HepG2 (cell line): Measurements from ENCODE around the gene ZNF618. TPM values are rescaled to one million over a fixed set of nuclear protein-coding genes. Genes with fewer than 3 reads are reported as not detected.

ENCODE experiments used
- E2F1 ChIP-seq: sonication (generic); formaldehyde crosslinking; IDR thresholded peaks from 2 replicates; pipeline ENCODE4 v1.5.0; 2020; ENCODE audit warnings: missing genetic modification reagents
- ETV5 ChIP-seq: IDR thresholded peaks from 2 replicates; pipeline ENCODE4 v1.6.1; 2018; ENCODE audit warnings: missing biosample characterization, missing genetic modification reagents, inconsistent platforms, borderline replicate concordance
- FIP1L1 ChIP-seq: fragments of 200-400 bp; formaldehyde crosslinking; IDR thresholded peaks from 2 replicates; pipeline ENCODE4 v1.6.1; 2018; ENCODE audit warnings: low read depth, mild to moderate bottlenecking, low read length, moderate library complexity, borderline replicate concordance; ENCODE audit not compliant: insufficient read depth
- FOXK1 ChIP-seq: sonication (generic); formaldehyde crosslinking; IDR thresholded peaks from 2 replicates; pipeline ENCODE4 v1.4.0; 2020; ENCODE audit warnings: low read depth, missing genetic modification reagents, borderline replicate concordance
- HNRNPUL1 ChIP-seq: fragments of 200-400 bp; formaldehyde crosslinking; IDR thresholded peaks from 2 replicates; pipeline ENCODE4 v1.6.1; 2017; ENCODE audit warnings: low read depth, mild to moderate bottlenecking, low read length, moderate library complexity
- HOXA7 ChIP-seq: sonication (generic); formaldehyde crosslinking; IDR thresholded peaks from 2 replicates; pipeline ENCODE4 v1.8.1; 2022; ENCODE audit warnings: mild to moderate bottlenecking, missing genetic modification reagents, moderate library complexity
- POLR2AphosphoS5 ChIP-seq: IDR thresholded peaks from 2 replicates; pipeline ENCODE4 v1.6.1; 2012; ENCODE audit warnings: low read depth, low read length
- RBM39 ChIP-seq: fragments of 200-400 bp; formaldehyde crosslinking; IDR thresholded peaks from one replicate; pipeline ENCODE4 v1.6.1; 2018; ENCODE audit warnings: antibody characterized with exemption, mild to moderate bottlenecking, low read depth, low read length; ENCODE audit not compliant: poor library complexity, severe bottlenecking
- SALL1 ChIP-seq: sonication (generic); formaldehyde crosslinking; IDR thresholded peaks from 2 replicates; pipeline ENCODE4 v1.8.0; 2022; ENCODE audit warnings: mild to moderate bottlenecking, missing genetic modification reagents
- SMARCE1 ChIP-seq: fragments of 450-650 bp; IDR thresholded peaks from 2 replicates; pipeline ENCODE4 v1.6.1; 2017; ENCODE audit warnings: borderline replicate concordance
- SMYD3 ChIP-seq: sonication (generic); formaldehyde crosslinking; IDR thresholded peaks from 2 replicates; pipeline ENCODE4 v1.8.1; 2023; ENCODE audit warnings: mild to moderate bottlenecking, missing genetic modification reagents
- SP1 ChIP-seq, 2 experiments: fragments of 450-650 bp in 1 of 2; sonication (generic) in 1 of 2; formaldehyde crosslinking in 1 of 2; IDR thresholded peaks; 2 replicates each; pipeline versions ENCODE4 v1.4.0 to v1.6.1; 2016 to 2020; ENCODE audit warnings: missing genetic modification reagents in 1 of 2
- TCF7L2 ChIP-seq: IDR thresholded peaks from 2 replicates; pipeline ENCODE4 v1.6.1; 2011; ENCODE audit warnings: mild to moderate bottlenecking, low read depth, low read length, moderate library complexity
- WIZ ChIP-seq: sonication (generic); formaldehyde crosslinking; IDR thresholded peaks from 2 replicates; pipeline ENCODE4 v1.5.1; 2020; ENCODE audit warnings: mild to moderate bottlenecking, missing genetic modification reagents
- ZC3H4 ChIP-seq: sonication (generic); formaldehyde crosslinking; IDR thresholded peaks from 2 replicates; pipeline ENCODE4 v1.4.0; 2020; ENCODE audit warnings: missing genetic modification reagents, borderline replicate concordance
- ZNF10 ChIP-seq: sonication (generic); formaldehyde crosslinking; IDR thresholded peaks from 2 replicates; pipeline ENCODE4 v1.4.0; 2020; ENCODE audit warnings: mild to moderate bottlenecking, low read depth, missing genetic modification reagents, borderline replicate concordance
- ZNF136 ChIP-seq: sonication (generic); formaldehyde crosslinking; IDR thresholded peaks from 2 replicates; pipeline ENCODE4 v1.8.1; 2022; ENCODE audit warnings: low read depth, mild to moderate bottlenecking, moderate library complexity, missing genetic modification reagents
- ZNF280B ChIP-seq: sonication (generic); formaldehyde crosslinking; IDR thresholded peaks from 2 replicates; pipeline ENCODE4 v1.5.0; 2020; ENCODE audit warnings: missing genetic modification reagents, mild to moderate bottlenecking, borderline replicate concordance
- ZNF572 ChIP-seq: sonication (generic); formaldehyde crosslinking; IDR thresholded peaks from 2 replicates; pipeline ENCODE4 v1.5.1; 2020; ENCODE audit warnings: mild to moderate bottlenecking, missing genetic modification reagents
- ZNF672 ChIP-seq: sonication (generic); formaldehyde crosslinking; IDR thresholded peaks from 2 replicates; pipeline ENCODE4 v1.8.1; 2022; ENCODE audit warnings: missing genetic modification reagents
- ZNF792 ChIP-seq: IDR thresholded peaks from 2 replicates; pipeline ENCODE4 v1.6.1; 2016
- polyA plus RNA-seq, 8 experiments: library from polyadenylated mRNA; depleted of rRNA in 3 of 8; stranded (reverse) in 7 of 8; unstranded in 1 of 8; fragments of >200 nt; fragmentation: Illumina TruSeq in 4 of 8; extraction: Trizol in 4 of 8; gene quantifications; 2 replicates each; pipeline versions ENCODE4 v1.2.1 to v1.2.3, GENCODE V29; 2011 to 2016; ENCODE audit warnings: low read depth in 4 of 8, missing spikeins in 1 of 8, mixed read lengths in 1 of 8; ENCODE audit not compliant: insufficient read depth in 1 of 8
- total RNA-seq, 5 experiments: library from RNA; depleted of rRNA; stranded (reverse); fragments of >200 nt; fragmentation: Illumina TruSeq; extraction: Trizol; gene quantifications; 2 replicates each; pipeline ENCODE4 v1.2.3, GENCODE V29; 2016; ENCODE audit warnings: low read depth in 1 of 5
- TF ChIP-seq, protein P1 (sequence below): sonication (generic); formaldehyde crosslinking; IDR thresholded peaks from 2 replicates; pipeline ENCODE4 v1.8.1; 2023; ENCODE audit warnings: mild to moderate bottlenecking, moderate library complexity, missing genetic modification reagents
- TF ChIP-seq, protein P2 (sequence below): sonication (generic); formaldehyde crosslinking; IDR thresholded peaks from 2 replicates; pipeline ENCODE4 v1.4.0; 2020; ENCODE audit warnings: missing genetic modification reagents, borderline replicate concordance

ZNF618 gene
- total and polyA plus RNA-seq, 2 of the 13 experiments (the other 11 are each of a cell fraction or from before 2014, with no cell fraction given) = 0.07 TPM

DNA sequence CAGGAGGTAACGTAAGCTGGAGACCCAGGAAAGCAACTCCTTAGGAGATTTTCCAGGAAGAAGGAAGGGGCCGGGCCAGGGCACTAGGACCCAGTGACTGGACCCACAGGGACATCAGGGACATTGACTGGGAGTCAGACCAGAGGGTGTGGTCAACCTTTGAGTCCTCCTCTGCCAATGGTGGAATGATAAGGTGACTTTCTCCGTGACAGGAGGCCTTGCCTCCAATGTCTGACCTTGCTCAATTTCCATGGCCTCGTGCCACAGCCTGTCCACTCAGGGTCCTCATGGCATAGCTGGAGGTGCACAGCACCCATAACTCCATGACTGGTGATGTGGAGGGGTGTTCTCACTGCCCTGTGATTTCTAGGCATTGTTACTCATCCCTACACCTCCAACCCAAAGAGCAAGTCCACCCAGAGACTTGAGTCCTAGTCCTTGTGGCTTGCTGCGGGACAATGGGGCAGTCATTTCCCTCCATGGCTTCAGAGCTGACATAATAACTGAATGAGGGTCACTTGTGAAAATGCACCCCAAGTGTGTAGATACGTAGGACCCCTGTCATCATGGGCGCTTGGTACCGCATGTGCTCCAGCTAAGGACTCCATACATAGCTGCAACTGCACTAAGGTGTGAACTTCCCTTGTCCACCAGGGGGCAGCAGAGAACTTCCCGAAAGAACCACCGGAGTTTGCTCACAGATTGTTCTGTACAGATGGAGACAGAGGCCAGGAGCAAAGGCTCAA is 206.1 kb downstream of the ZNF618 start (continued):
- TF ChIP-seq, protein P1, sequence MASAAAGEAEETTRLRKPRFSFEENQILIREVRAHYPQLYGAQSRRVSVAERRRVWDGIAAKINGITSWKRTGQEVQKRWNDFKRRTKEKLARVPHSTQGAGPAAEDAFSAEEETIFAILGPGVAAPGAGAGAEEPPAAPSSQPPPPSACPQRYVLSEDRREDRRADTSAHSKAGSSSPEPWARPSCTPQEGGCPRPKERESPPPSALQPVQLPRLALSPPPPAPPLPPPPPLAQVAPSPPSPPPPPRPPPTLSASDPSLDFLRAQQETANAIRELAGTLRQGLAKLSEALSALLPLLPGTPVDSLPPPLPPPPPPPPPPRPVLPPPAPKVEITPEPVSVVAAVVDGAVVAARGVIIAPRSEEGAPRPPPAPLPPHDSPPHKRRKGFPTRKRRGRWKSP (CRISPR knock-in tag) = no peak
- TF ChIP-seq ZNF792 (CRISPR knock-in tag) (peak; percentile 91; the same call in 1 of the 2 replicates), HOXA7 (CRISPR knock-in tag) (no peak), SMARCE1 (no peak), ZNF10 (CRISPR knock-in tag) (no peak), POLR2AphosphoS5 (peak; percentile 62), SALL1 (peak; percentile 95), TCF7L2 (no peak), WIZ (CRISPR knock-in tag) (peak; percentile 33; the same call in 1 of the 2 replicates), ZNF136 (CRISPR knock-in tag) (no peak), SP1 (IDR thresholded peaks at IDR 0.05) (no peak), SP1 (CRISPR knock-in tag; IDR thresholded peaks at IDR 0.05) (peak; percentile 72), ZNF280B (CRISPR knock-in tag) (peak; percentile 88), ZNF572 (no peak), RBM39 (no peak), ZNF672 (CRISPR knock-in tag) (no peak), FOXK1 (CRISPR knock-in tag) (peak; percentile 61), ZC3H4 (peak; percentile 30), E2F1 (CRISPR knock-in tag) (no peak), HNRNPUL1 (no peak), SMYD3 (CRISPR knock-in tag) (no peak; the same call in 1 of the 2 replicates), ETV5 (CRISPR knock-in tag) (peak; percentile 75), FIP1L1 (no peak)
- TF ChIP-seq, protein P2, sequence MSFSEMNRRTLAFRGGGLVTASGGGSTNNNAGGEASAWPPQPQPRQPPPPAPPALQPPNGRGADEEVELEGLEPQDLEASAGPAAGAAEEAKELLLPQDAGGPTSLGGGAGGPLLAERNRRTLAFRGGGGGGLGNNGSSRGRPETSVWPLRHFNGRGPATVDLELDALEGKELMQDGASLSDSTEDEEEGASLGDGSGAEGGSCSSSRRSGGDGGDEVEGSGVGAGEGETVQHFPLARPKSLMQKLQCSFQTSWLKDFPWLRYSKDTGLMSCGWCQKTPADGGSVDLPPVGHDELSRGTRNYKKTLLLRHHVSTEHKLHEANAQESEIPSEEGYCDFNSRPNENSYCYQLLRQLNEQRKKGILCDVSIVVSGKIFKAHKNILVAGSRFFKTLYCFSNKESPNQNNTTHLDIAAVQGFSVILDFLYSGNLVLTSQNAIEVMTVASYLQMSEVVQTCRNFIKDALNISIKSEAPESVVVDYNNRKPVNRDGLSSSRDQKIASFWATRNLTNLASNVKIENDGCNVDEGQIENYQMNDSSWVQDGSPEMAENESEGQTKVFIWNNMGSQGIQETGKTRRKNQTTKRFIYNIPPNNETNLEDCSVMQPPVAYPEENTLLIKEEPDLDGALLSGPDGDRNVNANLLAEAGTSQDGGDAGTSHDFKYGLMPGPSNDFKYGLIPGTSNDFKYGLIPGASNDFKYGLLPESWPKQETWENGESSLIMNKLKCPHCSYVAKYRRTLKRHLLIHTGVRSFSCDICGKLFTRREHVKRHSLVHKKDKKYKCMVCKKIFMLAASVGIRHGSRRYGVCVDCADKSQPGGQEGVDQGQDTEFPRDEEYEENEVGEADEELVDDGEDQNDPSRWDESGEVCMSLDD (CRISPR knock-in tag) = 0 out of 2 replicates have a peak, but pooled peaks have one; percentile 20
